Activated T-helper 2 cell treated with anti-CD3 and anti-CD28 coated beads, Interferon-gamma antibody, Interleukin-2, Interleukin-4, amounts not matched to agents 10 μg/mL and 5 μg/mL and 100 μg/mL, durations not matched to agents 14 hours and 24 hours and 36 hours (primary cell): ENCODE measurements around the gene RPRD1A. TPM values are rescaled to one million over a fixed set of nuclear protein-coding genes. Genes with fewer than 3 reads are reported as not detected.

Source experiments
- DNase-seq: peaks from one replicate; pipeline ENCODE4 v3.0.0; 2021; ENCODE audit warnings: low spot score
- H3K27ac Mint-ChIP-seq: one replicate; pipeline ENCODE4 v1.8.0; 2021; ENCODE audit warnings: mixed read lengths
- H3K27me3 Mint-ChIP-seq: one replicate; pipeline ENCODE4 v1.8.0; 2021; ENCODE audit warnings: low read depth, mixed read lengths
- H3K36me3 Mint-ChIP-seq: one replicate; pipeline ENCODE4 v1.8.0; 2021; ENCODE audit warnings: low read depth, mixed read lengths
- H3K4me1 Mint-ChIP-seq: one replicate; pipeline ENCODE4 v1.8.0; 2021; ENCODE audit warnings: low read depth, mixed read lengths
- H3K4me3 Mint-ChIP-seq: one replicate; pipeline ENCODE4 v1.8.0; 2021; ENCODE audit warnings: low read depth, mild to moderate bottlenecking, moderate library complexity, mixed read lengths
- H3K9me3 Mint-ChIP-seq: one replicate; pipeline ENCODE4 v1.8.0; 2021; ENCODE audit warnings: mixed read lengths
- intact Hi-C: fragments of 100-400 bp; cut with micrococcal nuclease; formaldehyde crosslinking; loops from one replicate; pipeline ENCODE4 v1.15.1; 2023
- total RNA-seq: library from RNA; stranded (reverse); gene quantifications from 2 replicates; pipeline ENCODE4 v1.2.3, GENCODE V29; 2022

The RPRD1A gene
- total RNA-seq, 1 donor from 2014 or later = 24.1 TPM

DNA sequence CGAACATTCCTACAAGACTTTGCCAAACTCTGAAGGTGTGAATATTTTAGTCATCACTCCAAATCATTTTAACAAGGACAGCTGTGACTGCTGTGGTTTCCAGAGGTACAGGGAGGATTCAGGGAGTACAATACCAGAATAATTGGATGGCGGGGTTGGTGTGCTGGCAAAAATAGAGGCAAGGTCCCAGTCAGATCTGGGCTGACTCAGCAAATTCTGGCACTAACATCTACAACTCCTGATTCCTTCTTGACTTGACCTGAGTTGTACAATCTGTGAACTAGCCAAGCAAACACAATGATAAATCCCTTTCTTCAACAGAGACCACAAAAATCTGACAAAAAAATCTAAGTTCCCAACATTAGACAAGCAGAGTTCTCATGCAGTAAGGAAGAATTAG is 54.5 kb downstream of the RPRD1A start:
- H3K9me3 Mint-ChIP-seq = no peaks in the 10 kb centered on the region
- no peak for DNase-seq
- no peaks in the 10 kb centered on the region for H3K4me1 Mint-ChIP-seq
- no peak overlapping the region for H3K4me3 Mint-ChIP-seq
- no peaks in the 10 kb centered on the region for H3K27me3 Mint-ChIP-seq
- no peak overlapping the region for H3K27ac Mint-ChIP-seq
- intact Hi-C loops = no loop called here
- H3K36me3 Mint-ChIP-seq = no peaks in the 10 kb centered on the region

DNA sequence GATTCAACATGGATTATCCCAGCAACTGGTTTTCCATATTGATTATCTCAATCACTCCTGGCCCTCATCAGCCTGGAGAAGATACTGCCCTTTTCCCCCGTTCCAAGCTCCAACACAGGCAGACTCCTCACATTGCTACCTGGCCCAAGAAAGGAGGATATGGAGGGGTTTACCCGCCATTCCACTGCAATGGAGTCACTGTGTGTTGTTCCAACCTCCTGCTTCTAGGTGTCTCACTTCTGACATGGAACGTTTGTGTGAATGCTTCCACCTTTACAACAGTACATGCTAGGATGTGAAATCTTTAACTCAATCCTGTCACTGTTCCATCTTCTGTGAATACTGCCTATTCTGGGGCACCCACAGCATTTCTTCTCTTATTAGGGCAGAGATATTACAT is 58.1 kb downstream of the RPRD1A start:
- H3K36me3 Mint-ChIP-seq = no peaks in the 10 kb centered on the region
- no peaks in the 10 kb centered on the region for H3K4me1 Mint-ChIP-seq
- intact Hi-C loops = no loop called here
- no peaks in the 10 kb centered on the region for H3K9me3 Mint-ChIP-seq
- H3K27ac Mint-ChIP-seq = no peak overlapping the region
- H3K4me3 Mint-ChIP-seq = no peak overlapping the region
- no peaks in the 10 kb centered on the region for H3K27me3 Mint-ChIP-seq
- no peak for DNase-seq

DNA sequence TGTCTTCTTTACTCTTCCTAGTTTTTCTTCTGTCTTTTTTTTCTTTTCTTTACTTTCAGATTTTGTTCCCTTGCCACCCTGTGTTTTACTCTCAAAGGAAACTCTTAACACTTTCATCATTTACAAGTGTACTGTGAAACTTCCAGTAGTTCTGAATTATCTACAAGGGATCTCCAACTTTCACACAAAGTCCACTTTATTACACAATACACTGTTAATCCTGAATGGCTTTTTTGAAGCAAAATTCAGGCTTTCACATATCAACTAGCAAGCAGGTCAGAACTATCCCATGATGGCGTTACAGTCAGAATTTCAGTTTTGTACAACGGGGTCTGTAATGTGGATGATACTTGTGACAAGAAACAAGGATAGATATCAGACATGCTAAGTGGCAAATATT is 60.4 kb downstream of the RPRD1A start:
- DNase-seq = no peak
- no peak overlapping the region for H3K4me3 Mint-ChIP-seq
- no peak overlapping the region for H3K27ac Mint-ChIP-seq
- no peaks in the 10 kb centered on the region for H3K4me1 Mint-ChIP-seq
- no peaks in the 10 kb centered on the region for H3K27me3 Mint-ChIP-seq
- H3K36me3 Mint-ChIP-seq = no peaks in the 10 kb centered on the region
- intact Hi-C loops = no loop called here
- H3K9me3 Mint-ChIP-seq = no peaks in the 10 kb centered on the region

DNA sequence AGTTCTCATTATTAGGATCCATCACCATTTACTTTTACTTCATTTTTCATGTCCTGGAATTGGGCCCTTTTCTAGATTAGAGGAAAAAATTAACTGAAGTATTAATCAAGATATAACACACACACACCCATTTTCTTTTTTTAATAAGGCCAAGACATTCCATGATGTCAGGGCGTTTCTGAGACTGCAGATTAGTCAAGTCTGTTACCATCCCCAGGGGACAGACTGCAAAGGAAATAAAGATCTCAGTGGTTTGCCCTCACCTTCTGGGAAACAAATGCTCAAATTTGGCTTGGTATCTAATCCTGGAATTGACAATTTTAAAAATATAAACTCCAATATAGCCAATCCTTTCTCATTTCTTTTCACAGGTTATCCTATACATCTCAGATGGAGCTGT is 67.4 kb downstream of the RPRD1A start:
- intact Hi-C loops = no loop called here
- Mint-ChIP-seq H3K4me1 (no peaks in the 10 kb centered on the region), H3K27me3 (no peaks in the 10 kb centered on the region), H3K4me3 (no peak overlapping the region), H3K9me3 (no peaks in the 10 kb centered on the region), H3K27ac (no peak overlapping the region), H3K36me3 (no peaks in the 10 kb centered on the region)
- no peak for DNase-seq

DNA sequence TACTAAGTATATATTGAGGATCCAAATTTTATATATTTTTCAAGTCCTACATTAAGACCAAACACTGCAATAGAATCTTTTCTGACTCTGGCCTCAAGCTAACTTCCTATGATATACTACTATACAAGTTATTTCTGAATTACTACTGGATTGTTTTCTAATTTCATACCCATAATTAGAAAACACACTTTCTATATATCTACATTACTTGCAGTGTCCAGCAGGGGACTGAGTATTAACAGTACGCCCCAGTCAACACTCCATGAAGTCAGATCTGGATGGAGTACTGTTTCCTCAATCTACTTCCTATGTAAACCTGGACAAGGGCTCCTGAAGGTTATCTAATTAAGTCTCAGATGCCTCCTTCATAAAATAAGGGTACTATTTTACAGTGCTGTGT is 68.4 kb downstream of the RPRD1A start:
- Mint-ChIP-seq H3K4me1 (no peaks in the 10 kb centered on the region), H3K9me3 (no peaks in the 10 kb centered on the region), H3K27me3 (no peaks in the 10 kb centered on the region), H3K27ac (no peak overlapping the region), H3K36me3 (no peaks in the 10 kb centered on the region), H3K4me3 (no peak overlapping the region)
- intact Hi-C loops = no loop called here
- DNase-seq = no peak

DNA sequence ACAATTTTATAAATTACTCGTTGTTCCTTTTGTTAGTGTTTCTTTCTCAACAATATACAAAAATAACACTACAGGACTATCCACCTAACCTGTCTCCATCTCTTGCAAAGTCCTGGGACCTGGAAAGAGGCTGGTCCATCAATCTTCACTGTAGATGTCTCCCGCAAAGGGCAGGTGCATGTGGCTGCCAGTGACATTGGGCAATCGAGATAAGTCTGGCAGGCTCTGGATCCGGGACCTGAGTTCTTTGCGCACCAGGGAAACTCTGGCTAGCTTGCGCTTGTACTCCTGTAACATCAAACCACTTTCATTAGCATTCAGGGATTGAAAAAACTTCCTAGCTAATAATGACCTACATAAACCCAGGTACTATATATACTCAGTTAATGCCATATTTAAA is 74.3 kb downstream of the RPRD1A start:
- no peaks in the 10 kb centered on the region for H3K4me1 Mint-ChIP-seq
- H3K36me3 Mint-ChIP-seq = peaks cover 4% of the 10 kb centered on the region
- intact Hi-C loops = no loop called here
- no peaks in the 10 kb centered on the region for H3K27me3 Mint-ChIP-seq
- H3K27ac Mint-ChIP-seq = no peak overlapping the region
- DNase-seq = no peak
- no peaks in the 10 kb centered on the region for H3K9me3 Mint-ChIP-seq
- no peak overlapping the region for H3K4me3 Mint-ChIP-seq

DNA sequence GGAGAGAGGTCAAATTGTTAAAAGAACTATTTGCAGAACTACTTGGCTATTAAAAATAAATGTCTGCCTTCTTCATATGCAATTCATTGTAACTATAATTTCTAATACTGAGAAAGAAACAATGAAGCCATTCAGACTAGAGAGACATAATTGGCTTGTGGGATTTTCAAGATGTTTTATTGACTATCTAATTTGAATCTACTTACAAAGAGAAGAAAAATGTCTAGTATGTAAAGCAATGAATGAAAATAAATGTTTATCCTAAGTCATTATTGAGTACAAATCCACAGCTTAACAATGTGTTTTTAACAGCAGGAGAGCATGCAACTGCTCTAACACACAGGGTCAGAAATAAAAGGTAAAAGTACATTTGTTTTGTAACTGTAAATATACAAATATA is 75.7 kb downstream of the RPRD1A start:
- Mint-ChIP-seq H3K4me1 (no peaks in the 10 kb centered on the region), H3K9me3 (no peaks in the 10 kb centered on the region), H3K4me3 (no peak overlapping the region), H3K36me3 (peaks cover 4% of the 10 kb centered on the region), H3K27me3 (no peaks in the 10 kb centered on the region), H3K27ac (no peak overlapping the region)
- intact Hi-C loops = no loop called here
- DNase-seq = no peak

DNA sequence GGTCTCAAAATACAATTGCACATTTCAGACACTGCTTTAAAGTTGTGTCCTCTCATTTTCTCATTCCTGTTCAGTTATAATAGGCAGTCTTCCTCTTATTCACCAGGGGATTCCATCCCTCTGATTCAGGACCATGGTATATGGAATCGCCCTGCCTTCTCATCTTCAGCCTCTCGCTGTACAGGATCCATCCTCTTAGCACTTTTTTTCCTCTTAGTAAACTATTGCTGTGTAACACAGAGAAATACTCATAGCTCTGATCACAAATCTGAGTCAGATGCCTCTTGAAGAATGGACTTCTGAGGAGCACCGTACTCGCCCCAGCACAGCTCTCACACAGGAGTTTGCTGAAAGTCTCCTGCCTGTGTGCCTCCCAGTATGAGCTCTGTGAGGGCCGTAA is 83.5 kb downstream of the RPRD1A start:
- H3K27ac Mint-ChIP-seq = no peak overlapping the region
- intact Hi-C loops = no loop called here
- no peak for DNase-seq
- peaks cover 36% of the 10 kb centered on the region for H3K36me3 Mint-ChIP-seq
- H3K9me3 Mint-ChIP-seq = no peaks in the 10 kb centered on the region
- H3K4me1 Mint-ChIP-seq = no peaks in the 10 kb centered on the region
- no peaks in the 10 kb centered on the region for H3K27me3 Mint-ChIP-seq
- no peak overlapping the region for H3K4me3 Mint-ChIP-seq

DNA sequence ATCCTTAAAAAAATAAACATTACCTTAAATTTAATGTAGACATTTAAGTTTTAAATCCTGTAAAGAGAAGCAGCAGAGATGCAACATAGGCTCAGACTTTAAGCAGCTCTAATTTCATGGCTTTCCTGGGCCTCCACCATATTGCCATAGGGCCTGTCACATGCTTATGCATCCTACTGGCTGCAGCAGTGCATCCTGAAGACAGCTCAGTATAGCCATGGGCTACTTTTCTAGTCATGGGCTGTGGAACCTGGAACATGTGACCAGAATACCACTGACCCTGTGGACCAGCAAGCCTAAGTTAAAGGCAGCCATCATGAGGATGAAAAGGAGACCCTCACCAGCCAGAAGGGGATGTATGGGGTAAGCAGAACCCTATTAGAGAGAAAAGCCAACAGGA is 84.2 kb downstream of the RPRD1A start:
- H3K36me3 Mint-ChIP-seq = peaks cover 39% of the 10 kb centered on the region
- H3K27me3 Mint-ChIP-seq = no peaks in the 10 kb centered on the region
- intact Hi-C loops = no loop called here
- no peak for DNase-seq
- H3K4me3 Mint-ChIP-seq = no peak overlapping the region
- H3K27ac Mint-ChIP-seq = no peak overlapping the region
- H3K4me1 Mint-ChIP-seq = no peaks in the 10 kb centered on the region
- no peaks in the 10 kb centered on the region for H3K9me3 Mint-ChIP-seq

DNA sequence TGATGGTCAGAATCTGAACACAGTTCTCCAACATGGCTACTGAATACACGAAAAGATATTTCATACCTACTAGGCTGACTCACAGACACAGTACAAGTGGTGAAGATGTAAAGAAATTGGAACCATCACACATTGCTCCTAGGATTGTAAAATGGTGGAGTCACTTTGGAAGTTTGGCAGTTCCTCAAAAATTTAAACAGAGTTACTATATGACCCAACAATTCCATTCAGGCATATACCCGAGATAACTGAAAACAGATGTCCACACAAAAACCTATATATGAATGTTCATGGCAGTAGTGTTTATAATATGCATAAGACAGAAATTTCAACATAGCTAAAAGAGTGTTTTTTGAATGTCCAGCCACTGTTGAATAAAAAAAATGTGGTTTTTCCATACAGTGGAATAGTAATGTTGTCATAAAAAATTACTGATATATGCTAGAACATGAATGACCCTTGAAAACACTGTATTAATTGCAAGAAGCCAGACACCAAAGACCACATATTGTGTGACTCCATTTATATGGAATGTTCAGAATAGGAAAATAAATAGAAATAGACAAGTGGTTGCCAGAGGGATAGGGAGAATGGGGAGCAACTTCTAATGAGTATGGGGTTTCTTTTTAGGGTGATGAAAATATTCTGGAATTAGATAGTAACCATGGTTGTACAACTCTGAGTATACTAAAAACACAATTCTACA is 84.8 kb downstream of the RPRD1A start:
- peaks cover 45% of the 10 kb centered on the region for H3K36me3 Mint-ChIP-seq

DNA sequence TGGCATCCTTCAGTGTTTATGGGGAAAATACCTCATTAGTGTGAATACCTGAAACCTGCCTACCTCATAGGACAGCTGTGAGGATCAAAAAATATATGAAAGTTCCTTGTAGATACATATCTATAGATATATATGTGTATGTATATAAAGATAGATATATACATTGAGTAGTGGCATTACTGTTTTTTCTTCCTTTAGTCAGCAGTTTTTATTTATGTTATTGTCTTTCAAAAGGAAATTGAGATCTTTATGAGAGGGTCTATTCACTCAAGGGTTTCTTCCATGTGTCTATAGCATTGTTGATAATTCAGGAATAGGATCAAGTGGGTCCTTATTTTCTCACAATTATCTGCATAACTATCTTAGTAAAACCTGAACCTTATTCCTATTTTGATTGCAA is 88.2 kb downstream of the RPRD1A start:
- Mint-ChIP-seq H3K27ac (no peak overlapping the region), H3K9me3 (no peaks in the 10 kb centered on the region), H3K4me1 (peaks cover 12% of the 10 kb centered on the region), H3K4me3 (no peak overlapping the region), H3K27me3 (no peaks in the 10 kb centered on the region), H3K36me3 (peaks cover 64% of the 10 kb centered on the region)
- DNase-seq = no peak
- intact Hi-C loops = no loop called here

More for the DNA sequence above, 84.8 kb downstream of the RPRD1A start:
- Mint-ChIP-seq H3K4me3 (no peak overlapping the region), H3K4me1 (no peaks in the 10 kb centered on the region), H3K9me3 (no peaks in the 10 kb centered on the region), H3K27ac (no peak overlapping the region), H3K27me3 (no peaks in the 10 kb centered on the region)
- no peak for DNase-seq
- intact Hi-C loops = no loop called here

DNA sequence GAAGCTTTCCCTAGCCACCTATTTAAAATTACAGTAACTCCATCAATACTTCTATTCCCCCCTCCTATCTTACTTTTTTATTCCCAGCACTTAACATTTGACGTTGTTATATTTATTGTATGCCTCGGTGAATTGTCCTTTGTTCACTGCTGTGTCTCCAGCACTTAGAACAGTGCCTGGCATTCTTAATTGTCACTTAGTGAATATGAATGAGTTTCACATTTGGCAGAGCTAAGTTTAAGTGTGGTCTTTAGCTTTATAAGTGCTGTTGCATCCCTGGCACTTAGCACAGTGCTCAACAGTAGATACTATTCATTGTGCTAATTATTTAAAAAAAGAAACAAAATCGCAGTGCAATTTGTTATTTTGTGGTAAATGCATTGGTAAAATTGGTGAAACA is 93.2 kb downstream of the RPRD1A start:
- no peaks in the 10 kb centered on the region for H3K9me3 Mint-ChIP-seq
- H3K36me3 Mint-ChIP-seq = peaks cover 50% of the 10 kb centered on the region
- H3K4me1 Mint-ChIP-seq = peaks cover 35% of the 10 kb centered on the region
- DNase-seq = no peak
- no peaks in the 10 kb centered on the region for H3K27me3 Mint-ChIP-seq
- H3K27ac Mint-ChIP-seq = peak overlapping the region; percentile 54
- intact Hi-C loops = loop anchor here (5.0 kb wide), 3 partner anchors 392 to 997 kb away; partner anchors contain the start of genes GALNT1 and MAPRE2
- H3K4me3 Mint-ChIP-seq = peak overlapping the region; percentile 96

DNA sequence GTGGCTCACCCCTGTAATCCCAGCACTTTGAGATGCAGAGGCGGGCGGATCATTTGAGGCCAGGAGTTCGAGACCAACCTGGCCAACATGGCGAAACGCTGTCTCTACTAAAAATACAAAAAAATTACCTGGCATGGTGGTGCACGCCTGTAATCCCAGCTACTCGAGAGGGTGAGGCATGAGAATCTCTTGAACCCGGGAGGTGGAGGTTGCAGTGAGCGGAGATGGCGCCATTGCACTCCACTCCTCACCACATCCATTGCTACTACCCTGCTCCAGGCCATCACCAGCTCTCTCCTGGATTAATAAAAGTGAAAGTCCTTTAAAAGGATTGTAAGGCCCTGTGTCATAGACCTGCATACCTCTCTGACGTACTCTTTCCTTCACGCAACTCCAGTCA is 93.7 kb downstream of the RPRD1A start:
- intact Hi-C loops = loop anchor here (2.0 to 5.0 kb wide), 6 partner anchors 357 to 996 kb away; partner anchors contain the start of genes GALNT1, INO80C, KIAA1328 and MAPRE2
- Mint-ChIP-seq H3K9me3 (no peaks in the 10 kb centered on the region), H3K36me3 (peaks cover 45% of the 10 kb centered on the region), H3K4me3 (peak overlapping the region; percentile 96), H3K27ac (peak overlapping the region; percentile 91), H3K4me1 (peaks cover 35% of the 10 kb centered on the region), H3K27me3 (no peaks in the 10 kb centered on the region)
- no peak for DNase-seq
